CD4-positive, alpha-beta T cell treated with Interleukin-1 beta for 1 hour (primary cell): ENCODE results near the gene SPNS1.

Experiments
- DNase-seq, 2 donors: peaks; one replicate each; pipeline ENCODE4 v3.0.0-alpha.2; 2020 to 2022

Gene SPNS1

GRCh38 chr16:29030086-29030840 lies 55.7 kb downstream of the SPNS1 start:
- DNase-seq: no peak
